Measurements from ENCODE around the gene TBC1D22A. TPM values are rescaled to one million over a fixed set of nuclear protein-coding genes. Genes with fewer than 3 reads are reported as not detected.

The TBC1D22A gene
- total and polyA plus RNA-seq, 10 of the 15 experiments (the other 5 are each of a cell fraction or from before 2014, with no cell fraction given), result 0.63 to 44.7 (median 27.4) TPM

GRCh38 chr22:46834021-46834737, 71.7 kb downstream of the TBC1D22A start (continued):
- TF ChIP-seq, protein P1, sequence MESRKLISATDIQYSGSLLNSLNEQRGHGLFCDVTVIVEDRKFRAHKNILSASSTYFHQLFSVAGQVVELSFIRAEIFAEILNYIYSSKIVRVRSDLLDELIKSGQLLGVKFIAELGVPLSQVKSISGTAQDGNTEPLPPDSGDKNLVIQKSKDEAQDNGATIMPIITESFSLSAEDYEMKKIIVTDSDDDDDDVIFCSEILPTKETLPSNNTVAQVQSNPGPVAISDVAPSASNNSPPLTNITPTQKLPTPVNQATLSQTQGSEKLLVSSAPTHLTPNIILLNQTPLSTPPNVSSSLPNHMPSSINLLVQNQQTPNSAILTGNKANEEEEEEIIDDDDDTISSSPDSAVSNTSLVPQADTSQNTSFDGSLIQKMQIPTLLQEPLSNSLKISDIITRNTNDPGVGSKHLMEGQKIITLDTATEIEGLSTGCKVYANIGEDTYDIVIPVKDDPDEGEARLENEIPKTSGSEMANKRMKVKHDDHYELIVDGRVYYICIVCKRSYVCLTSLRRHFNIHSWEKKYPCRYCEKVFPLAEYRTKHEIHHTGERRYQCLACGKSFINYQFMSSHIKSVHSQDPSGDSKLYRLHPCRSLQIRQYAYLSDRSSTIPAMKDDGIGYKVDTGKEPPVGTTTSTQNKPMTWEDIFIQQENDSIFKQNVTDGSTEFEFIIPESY (IDR thresholded peaks at IDR 0.05), result no peak
- TF ChIP-seq EZH2 (IDR thresholded peaks at IDR 0.05; ENCODE audit: borderline replicate concordance, control insufficient read depth, low read depth, low read length) (no peak), CBX3 (IDR thresholded peaks at IDR 0.05; ENCODE audit: borderline replicate concordance, low read depth) (no peak), TCF7 (IDR thresholded peaks at IDR 0.05; ENCODE audit: borderline replicate concordance) (no peak), HDAC6 (IDR thresholded peaks at IDR 0.05; ENCODE audit: unreplicated experiment) (no peak), ELK1 (IDR thresholded peaks at IDR 0.05; ENCODE audit: low read depth, low read length) (no peak), SPI1 (IDR thresholded peaks at IDR 0.05; ENCODE audit: borderline replicate concordance, insufficient read depth, low read depth, low read length) (no peak), WRNIP1 (IDR thresholded peaks at IDR 0.05; ENCODE audit: borderline replicate concordance, low read depth, low read length) (no peak), USF1 (IDR thresholded peaks at IDR 0.05; ENCODE audit: borderline replicate concordance, extremely low read length, insufficient read depth, low read depth, low read length) (no peak), PAX8 (IDR thresholded peaks at IDR 0.05) (no peak), RB1 (IDR thresholded peaks at IDR 0.05; ENCODE audit: borderline replicate concordance) (no peak), STAT1 (conservative IDR thresholded peaks at IDR 0.05) (no peak), FOXM1 (IDR thresholded peaks at IDR 0.05; ENCODE audit: low read depth, low read length) (no peak), KLF5 (IDR thresholded peaks at IDR 0.05; ENCODE audit: partially characterized antibody) (no peak)

Measured in GM12878 (cell line).